Thyroid gland (tissue), 4 donors: Measurements from ENCODE around the gene SLC7A7. TPM values are rescaled to one million over a fixed set of nuclear protein-coding genes. Genes with fewer than 3 reads are reported as not detected.

Source experiments
- DNase-seq, 2 donors: peaks; one replicate each; pipeline ENCODE4 v3.0.0-alpha.2; 2019
- H3K27ac ChIP-seq, 3 donors: fragments of 200-600 bp; sonication (generic); 1 replicate in 2 of 3; 2 replicates in 1 of 3; pipeline ENCODE4 v1.5.1; 2016 to 2019; ENCODE audit warnings: mild to moderate bottlenecking in 1 of 3, moderate library complexity in 1 of 3
- H3K27me3 ChIP-seq: fragments of 200-600 bp; sonication (generic); one replicate; pipeline ENCODE4 v1.5.1; 2019
- H3K36me3 ChIP-seq, 2 donors: fragments of 200-600 bp; sonication (generic); one replicate each; pipeline ENCODE4 v1.5.1; 2016 to 2019
- H3K4me1 ChIP-seq, 2 donors: fragments of 200-600 bp; sonication (generic); one replicate each; pipeline ENCODE4 v1.5.1; 2017 to 2019
- H3K4me3 ChIP-seq, 3 donors: fragments of 200-600 bp; sonication (generic); replicated peaks in 1 of 3; 1 replicate in 2 of 3; 2 replicates in 1 of 3; pipeline ENCODE4 v1.5.1; 2016; ENCODE audit warnings: mild to moderate bottlenecking in 1 of 3
- H3K9me3 ChIP-seq: fragments of 200-600 bp; sonication (generic); one replicate; pipeline ENCODE4 v1.5.1; 2017
- CTCF ChIP-seq, 6 experiments: fragments of 200-600 bp in 3 of 6; fragments of 450-650 bp in 3 of 6; sonication (generic) in 3 of 6; IDR thresholded peaks; one replicate each; pipeline ENCODE4 v1.5.1; 2016 to 2019; ENCODE audit warnings: antibody characterized with exemption in 6 of 6, mild to moderate bottlenecking in 2 of 6, inconsistent platforms in 1 of 6, moderate library complexity in 1 of 6
- POLR2A ChIP-seq, 2 donors: fragments of 450-650 bp; IDR thresholded peaks; one replicate each; pipeline ENCODE4 v1.6.1; 2017; ENCODE audit warnings: antibody characterized with exemption in 2 of 2, mild to moderate bottlenecking in 2 of 2, moderate library complexity in 1 of 2
- WGBS, 2 donors: methylation state at CpG; one replicate each; pipeline ENCODE4 v1.1.5; 2017; 5-methylcytosine and 5-hydroxymethylcytosine counted together
- intact Hi-C: fragments of 100-400 bp; cut with DNase I; formaldehyde crosslinking; loops from one replicate; pipeline ENCODE4 v1.15.1; 2023
- total RNA-seq, 4 donors: library from RNA; depleted of rRNA; stranded (reverse); fragments of >200 nt; gene quantifications; one replicate each; pipeline ENCODE4 v1.2.3, GENCODE V29; 2016

Gene SLC7A7
- total RNA-seq, 4 donors from 2014 or later = 8.4 to 15.1 (median 13.7) TPM

- TF ChIP-seq POLR2A (IDR thresholded peaks at IDR 0.05) (no peak), CTCF (IDR thresholded peaks at IDR 0.05) (no peak)
- no peaks in the 10 kb centered on the region for H3K4me1 ChIP-seq
- WGBS, 2 donors = 63 to 72% methylated on average over 6 of the region's 6 CpGs
- H3K4me3 ChIP-seq = no peak overlapping the region
- H3K27me3 ChIP-seq = no peaks in the 10 kb centered on the region
- H3K27ac ChIP-seq = no peak overlapping the region
- H3K9me3 ChIP-seq = no peaks in the 10 kb centered on the region
- no peaks in the 10 kb centered on the region for H3K36me3 ChIP-seq
- DNase-seq = no peak
- intact Hi-C loops = no loop called here
Observed at GRCh38 chr14:22753586-22753985, 61.6 kb downstream of the SLC7A7 start.

DNA sequence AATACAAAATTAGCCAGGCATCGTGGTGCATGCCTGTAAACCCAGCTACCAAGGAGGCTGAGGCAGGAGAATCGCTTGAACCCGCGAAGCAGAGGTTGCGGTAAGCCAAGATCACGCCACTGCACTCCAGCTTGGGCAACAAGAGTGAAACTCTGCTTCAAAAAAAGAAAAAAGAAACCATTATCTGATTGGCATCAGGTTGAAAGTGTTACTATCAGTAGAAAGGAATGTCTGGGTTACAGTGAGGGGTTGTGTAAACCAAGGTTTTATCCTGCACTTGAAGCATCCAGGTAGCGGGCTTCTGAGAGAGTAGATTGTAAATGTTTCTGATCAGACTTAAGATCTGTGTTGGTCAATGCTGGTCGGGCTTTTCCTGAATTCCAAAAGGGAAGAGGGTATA is 62.8 kb downstream of the SLC7A7 start:
- Histone ChIP-seq H3K36me3 (no peaks in the 10 kb centered on the region), H3K9me3 (no peaks in the 10 kb centered on the region), H3K27me3 (no peaks in the 10 kb centered on the region), H3K27ac (no peak overlapping the region), H3K4me3 (no peak overlapping the region), H3K4me1 (no peaks in the 10 kb centered on the region)
- no peak for TF ChIP-seq POLR2A (IDR thresholded peaks at IDR 0.05)
- TF ChIP-seq CTCF (IDR thresholded peaks at IDR 0.05) = no peak
- no peak for DNase-seq
- intact Hi-C loops = no loop called here
- 75 to 84% methylated on average over 8 of the region's 8 CpGs for WGBS, 2 donors

- WGBS, 2 donors = 46% methylated on average over 4 of the region's 4 CpGs
Observed at GRCh38 chr14:22748631-22749068, 66.6 kb downstream of the SLC7A7 start.

DNA sequence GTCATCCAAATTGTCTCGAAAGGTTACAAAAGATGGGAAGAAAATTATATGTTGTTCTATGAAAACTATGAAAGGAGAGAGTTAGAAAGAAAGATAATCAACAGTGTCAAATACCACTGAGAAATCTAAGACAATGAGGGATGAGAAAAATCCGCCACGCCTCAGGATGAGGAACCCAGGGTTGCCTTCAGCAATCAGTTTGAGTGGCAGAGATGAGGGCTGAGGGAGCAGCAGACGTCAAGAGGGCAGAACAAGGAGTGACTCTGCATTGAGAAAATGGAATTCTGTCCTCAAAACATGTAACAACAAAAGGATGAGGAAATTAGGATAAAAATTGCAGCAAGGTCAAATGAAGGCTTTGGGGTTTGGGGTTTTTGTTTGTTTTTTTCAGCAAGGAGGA is 67.0 kb downstream of the SLC7A7 start:
- 80 to 82% methylated on average over 4 of the region's 4 CpGs for WGBS, 2 donors
- H3K4me3 ChIP-seq = no peak overlapping the region
- H3K27me3 ChIP-seq = no peaks in the 10 kb centered on the region
- H3K9me3 ChIP-seq = no peaks in the 10 kb centered on the region
- no peak overlapping the region for H3K27ac ChIP-seq
- no peaks in the 10 kb centered on the region for H3K4me1 ChIP-seq
- H3K36me3 ChIP-seq = no peaks in the 10 kb centered on the region
- TF ChIP-seq CTCF (IDR thresholded peaks at IDR 0.05) = no peak
- TF ChIP-seq POLR2A (IDR thresholded peaks at IDR 0.05) = no peak
- intact Hi-C loops = no loop called here
- DNase-seq = no peak

More at GRCh38 chr14:22748631-22749068, 66.6 kb downstream of the SLC7A7 start:
- Histone ChIP-seq H3K4me3 (no peak overlapping the region), H3K36me3 (no peaks in the 10 kb centered on the region), H3K27ac (no peak overlapping the region), H3K27me3 (no peaks in the 10 kb centered on the region), H3K4me1 (no peaks in the 10 kb centered on the region), H3K9me3 (no peaks in the 10 kb centered on the region)
- intact Hi-C loops = no loop called here
- DNase-seq = no peak
- TF ChIP-seq CTCF (IDR thresholded peaks at IDR 0.05) (no peak), POLR2A (IDR thresholded peaks at IDR 0.05) (no peak)

DNA sequence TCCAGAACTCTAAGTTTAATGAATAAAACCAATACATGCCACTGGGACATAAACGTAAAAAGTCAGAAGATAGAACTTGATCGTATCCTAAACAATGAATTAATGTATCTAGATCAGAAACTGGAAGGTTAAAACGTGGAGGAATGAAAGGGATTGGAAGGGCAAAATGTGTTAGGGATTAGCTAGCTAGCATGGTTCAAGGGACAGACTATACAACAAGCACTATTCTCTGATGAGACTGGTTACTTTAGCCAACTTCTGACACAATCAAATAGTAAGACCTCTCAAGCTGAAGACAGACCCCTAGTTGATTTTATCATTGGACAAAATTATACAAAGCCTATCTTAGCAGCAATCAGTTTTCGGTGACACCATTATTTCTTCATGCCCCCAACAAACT is 67.5 kb downstream of the SLC7A7 start:
- 87 to 91% methylated on average over 4 of the region's 4 CpGs for WGBS, 2 donors
- intact Hi-C loops = no loop called here
- Histone ChIP-seq H3K27ac (no peak overlapping the region), H3K9me3 (no peaks in the 10 kb centered on the region), H3K27me3 (no peaks in the 10 kb centered on the region), H3K36me3 (no peaks in the 10 kb centered on the region), H3K4me1 (no peaks in the 10 kb centered on the region), H3K4me3 (no peak overlapping the region)
- TF ChIP-seq CTCF (IDR thresholded peaks at IDR 0.05) (no peak), POLR2A (IDR thresholded peaks at IDR 0.05) (no peak)
- no peak for DNase-seq
